ENCODE data around the gene PLCB3.

The PLCB3 gene

DNA sequence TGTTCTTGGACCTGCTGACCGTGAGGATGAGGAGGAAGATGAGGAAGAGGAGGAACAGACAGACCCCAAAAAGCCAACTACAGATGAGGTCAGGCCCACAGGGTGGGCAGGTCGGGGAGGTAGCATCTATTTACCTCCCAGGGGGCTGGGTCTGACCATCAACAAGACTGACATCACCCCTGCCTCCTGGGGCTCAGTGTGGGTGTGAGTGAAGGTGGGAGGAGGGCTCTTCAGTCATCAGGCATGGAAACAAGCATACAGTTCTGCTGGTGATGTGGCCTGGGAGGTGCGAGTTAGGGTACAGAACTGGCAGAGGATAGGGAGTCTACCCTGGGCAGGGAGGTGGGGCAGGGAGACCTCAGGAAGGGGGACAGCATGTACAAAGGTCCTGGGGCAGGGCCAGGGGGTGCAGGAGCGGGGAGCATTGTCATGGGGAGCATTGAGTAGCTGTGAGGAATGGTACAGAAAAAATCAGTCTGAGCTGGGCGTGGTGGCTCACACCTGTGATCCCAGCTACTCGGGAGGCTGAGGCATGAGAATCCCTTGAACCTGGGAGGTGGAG lies 8.9 kb downstream of the PLCB3 start:
- intact Hi-C loops (cut with DNase I), result no loop called here

DNA sequence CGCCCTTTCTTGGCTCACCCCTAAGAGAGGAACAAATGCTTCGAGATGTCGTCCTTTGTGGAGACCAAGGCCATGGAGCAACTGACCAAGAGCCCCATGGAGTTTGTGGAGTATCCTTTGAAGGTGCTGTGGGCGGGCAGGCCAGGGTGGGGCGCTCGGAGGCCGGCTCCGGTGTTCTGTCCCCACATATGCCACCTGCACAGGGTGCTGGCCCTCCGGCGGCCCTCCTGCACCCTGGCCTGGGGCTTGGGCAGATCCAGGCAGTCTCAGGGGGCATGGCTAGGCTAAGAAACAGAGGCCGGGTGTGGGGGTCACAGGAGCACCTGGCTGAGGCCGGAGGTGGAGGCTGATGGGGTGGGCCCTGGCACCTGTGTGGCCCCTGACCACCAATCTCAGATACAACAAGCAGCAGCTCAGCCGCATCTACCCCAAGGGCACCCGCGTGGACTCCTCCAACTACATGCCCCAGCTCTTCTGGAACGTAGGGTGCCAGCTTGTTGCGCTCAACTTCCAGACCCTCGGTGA lies 10.3 kb downstream of the PLCB3 start:
- DNase-seq, result no peak
- intact Hi-C loops (cut with DNase I), result no loop called here

More for the DNA sequence above, 8.9 kb downstream of the PLCB3 start:
- no peak for DNase-seq

DNA sequence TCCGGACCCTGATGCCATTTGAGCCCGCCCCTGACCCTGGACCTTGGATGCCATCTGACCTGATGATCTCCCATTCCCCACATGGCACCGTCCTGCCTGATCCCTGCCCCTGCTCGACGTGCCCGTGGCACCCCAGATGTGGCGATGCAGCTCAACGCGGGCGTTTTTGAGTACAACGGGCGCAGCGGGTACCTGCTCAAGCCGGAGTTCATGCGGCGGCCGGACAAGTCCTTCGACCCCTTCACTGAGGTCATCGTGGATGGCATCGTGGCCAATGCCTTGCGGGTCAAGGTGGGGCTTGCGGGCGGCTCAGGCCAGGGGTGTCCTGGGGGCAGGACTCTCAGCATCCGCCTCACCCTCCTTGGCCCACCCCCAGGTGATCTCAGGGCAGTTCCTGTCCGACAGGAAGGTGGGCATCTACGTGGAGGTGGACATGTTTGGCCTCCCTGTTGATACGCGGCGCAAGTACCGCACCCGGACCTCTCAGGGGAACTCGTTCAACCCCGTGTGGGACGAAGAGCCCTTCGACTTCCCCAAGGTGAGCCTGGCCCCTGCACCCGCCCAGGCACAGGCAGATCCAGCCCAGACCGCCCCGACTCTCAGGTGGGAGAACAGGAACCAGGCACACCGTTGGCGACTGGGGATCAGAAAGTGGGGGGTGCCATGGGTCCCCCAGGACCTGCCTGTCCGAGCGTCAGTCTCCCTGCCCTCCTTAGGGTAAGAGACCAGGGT lies 11.1 kb downstream of the PLCB3 start:
- intact Hi-C loops (cut with DNase I), result no loop called here
- no peak for DNase-seq

DNA sequence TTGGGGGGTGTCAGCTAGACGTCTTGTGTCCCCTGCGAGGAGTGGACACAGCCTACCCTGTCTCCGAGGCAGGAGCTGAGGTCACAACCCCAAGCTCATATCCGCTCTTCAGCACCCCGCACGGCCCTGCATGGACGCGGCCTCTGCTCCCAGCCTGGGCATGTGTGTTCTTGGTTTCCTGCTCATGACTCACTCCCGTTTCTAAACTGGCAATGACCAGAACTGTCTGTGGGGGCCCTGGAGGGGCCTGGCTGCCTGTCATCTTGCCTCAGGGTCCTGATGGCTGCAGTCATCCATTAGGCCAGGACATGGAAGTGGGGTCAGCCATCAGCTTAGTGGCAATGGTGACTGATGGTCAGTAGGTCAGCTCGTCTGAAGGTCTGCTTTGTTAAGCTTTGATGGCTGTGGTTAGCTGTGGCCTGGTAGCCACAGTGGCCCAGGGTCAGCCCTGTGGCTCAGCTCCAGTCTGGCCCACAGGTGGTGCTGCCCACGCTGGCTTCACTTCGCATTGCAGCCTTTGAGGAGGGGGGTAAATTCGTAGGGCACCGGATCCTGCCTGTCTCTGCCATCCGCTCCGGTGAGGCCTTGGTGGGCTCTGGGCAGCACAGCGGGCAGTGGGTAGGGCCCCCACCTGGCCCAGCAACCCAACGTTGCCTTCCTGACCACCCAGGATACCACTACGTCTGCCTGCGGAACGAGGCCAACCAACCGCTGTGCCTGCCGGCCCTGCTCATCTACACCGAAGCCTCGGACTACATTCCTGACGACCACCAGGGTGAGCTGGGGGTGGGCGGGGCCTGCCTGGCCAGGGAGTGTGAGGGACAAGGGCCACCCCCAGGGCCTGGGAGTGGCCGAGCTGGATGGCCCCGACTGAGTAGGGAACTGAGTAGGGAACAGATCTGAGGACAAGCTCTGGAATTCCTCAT lies 12.0 kb downstream of the PLCB3 start:
- intact Hi-C loops (cut with DNase I), result no loop called here
- DNase-seq, result no peak

DNA sequence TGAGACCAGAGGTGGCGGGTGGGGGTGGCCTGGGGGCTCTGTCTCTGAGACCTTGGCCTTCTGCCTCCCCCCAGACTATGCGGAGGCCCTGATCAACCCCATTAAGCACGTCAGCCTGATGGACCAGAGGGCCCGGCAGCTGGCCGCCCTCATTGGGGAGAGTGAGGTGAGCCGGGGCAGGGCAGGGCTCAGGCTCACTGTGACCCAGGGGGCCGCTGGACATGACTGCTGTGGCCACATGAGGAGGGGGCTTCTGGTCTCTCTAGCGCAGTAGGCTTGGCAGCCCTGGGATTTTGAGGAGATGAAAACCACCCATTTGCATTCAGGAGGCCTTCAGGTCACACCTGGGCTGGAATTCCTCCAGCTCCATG lies 12.6 kb downstream of the PLCB3 start:
- intact Hi-C loops (cut with DNase I), result no loop called here
- no peak for DNase-seq

DNA sequence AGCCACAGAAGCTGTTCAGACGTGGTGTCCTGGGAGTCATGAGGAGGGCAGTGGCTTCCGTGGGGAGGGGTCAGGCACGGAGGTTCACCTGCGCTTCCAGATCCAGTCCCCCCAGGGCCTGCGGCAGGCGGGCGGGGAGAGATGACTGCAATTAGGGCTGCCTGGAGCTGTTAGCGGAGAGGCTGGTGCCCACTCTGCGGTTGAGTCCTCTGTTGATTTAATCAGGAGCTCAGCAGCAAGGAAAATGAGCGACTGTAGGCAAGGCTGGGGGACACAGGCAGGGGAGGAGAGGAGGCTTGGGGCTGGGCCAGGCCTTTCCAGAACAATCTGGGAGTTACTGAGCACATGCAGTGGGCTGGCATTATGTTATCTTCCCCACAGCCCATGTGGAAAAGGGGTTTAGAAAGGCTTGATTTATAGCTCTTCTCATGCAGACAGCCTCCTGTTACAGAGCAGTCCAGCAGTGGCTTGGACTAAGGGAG lies 13.1 kb downstream of the PLCB3 start:
- no peak for DNase-seq
- intact Hi-C loops (cut with DNase I), result no loop called here

DNA sequence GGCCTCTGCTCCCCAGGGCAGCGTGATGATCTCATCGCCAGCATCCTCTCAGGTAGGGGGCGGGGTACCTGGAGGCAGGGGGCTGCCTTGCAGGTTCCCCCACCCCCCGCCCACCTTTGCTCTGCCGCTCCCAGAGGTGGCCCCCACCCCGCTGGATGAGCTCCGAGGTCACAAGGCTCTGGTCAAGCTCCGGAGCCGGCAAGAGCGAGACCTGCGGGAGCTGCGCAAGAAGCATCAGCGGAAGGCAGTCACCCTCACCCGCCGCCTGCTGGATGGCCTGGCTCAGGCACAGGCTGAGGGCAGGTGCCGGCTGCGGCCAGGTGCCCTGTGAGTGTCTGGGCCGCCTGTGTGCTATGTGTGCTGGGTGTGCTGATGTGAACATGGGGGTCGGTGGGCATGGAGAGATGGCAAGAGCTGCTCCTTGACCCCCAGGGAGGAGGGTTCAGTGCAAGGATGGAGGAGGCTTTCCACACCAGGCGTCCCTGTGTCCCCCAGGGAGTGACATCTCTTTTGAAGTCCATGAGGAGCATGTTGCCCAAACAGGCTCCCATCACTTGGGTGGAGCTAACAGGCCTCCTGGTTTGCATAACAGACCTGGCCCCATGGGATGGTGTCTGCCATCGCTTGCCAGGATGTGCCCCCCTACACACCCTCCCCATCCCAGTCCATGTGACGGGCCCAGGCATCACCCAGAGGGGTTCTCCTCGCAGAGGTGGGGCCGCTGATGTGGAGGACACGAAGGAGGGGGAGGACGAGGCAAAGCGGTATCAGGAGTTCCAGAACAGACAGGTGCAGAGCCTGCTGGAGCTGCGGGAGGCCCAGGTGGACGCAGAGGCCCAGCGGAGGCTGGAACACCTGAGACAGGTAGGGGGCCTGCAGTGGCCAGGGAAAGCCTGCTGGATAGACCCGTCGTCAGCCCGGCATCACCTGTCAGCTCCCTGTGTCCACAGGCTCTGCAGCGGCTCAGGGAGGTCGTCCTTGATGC lies 14.1 kb downstream of the PLCB3 start:
- DNase-seq, result no peak
- intact Hi-C loops (cut with DNase I), result no loop called here

DNA sequence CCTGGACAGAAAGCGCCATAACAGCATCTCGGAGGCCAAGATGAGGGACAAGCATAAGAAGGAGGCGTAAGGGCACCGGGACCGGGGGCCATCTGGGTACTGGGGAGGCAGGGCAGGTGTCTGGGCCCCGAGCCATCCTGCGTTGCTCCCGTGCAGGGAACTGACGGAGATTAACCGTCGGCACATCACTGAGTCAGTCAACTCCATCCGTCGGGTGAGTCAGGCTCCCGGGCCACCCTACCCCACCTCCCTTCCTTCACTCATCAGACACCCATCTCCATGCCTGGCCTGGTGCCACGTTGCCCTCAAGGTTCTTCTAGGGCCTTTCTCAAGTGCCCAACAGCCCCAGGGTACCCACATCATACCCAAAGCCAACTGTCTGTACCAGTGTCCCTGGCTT lies 15.0 kb downstream of the PLCB3 start:
- no peak for DNase-seq

DNA sequence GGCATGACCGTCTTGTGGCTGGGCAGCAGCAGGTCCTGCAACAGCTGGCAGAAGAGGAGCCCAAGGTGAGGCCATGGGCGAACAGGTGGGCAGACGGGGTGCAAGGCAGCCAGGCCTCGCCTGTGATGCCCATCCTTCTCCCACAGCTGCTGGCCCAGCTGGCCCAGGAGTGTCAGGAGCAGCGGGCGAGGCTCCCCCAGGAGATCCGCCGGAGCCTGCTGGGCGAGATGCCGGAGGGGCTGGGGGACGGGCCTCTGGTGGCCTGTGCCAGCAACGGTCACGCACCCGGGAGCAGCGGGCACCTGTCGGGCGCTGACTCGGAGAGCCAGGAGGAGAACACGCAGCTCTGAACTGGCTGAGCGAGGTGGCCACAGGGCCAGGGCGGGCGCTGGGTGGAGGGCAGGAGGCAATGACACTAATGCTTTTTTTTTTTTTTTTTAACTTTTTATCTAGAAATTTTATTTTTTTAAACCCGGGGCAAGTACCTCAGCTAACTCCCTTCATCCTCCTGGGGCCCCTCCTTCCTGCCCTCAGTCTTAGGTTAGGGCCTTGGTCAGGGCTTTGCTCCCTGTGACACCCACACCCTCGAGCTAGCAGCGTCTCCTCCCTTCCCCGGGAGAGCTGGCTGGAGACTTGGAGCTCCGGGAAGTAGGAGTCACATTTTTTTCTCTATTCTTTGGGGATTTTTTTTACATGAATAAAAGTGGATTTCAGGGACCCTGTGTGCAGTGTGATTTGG lies 16.0 kb downstream of the PLCB3 start:
- intact Hi-C loops (cut with DNase I), result no loop called here
- no peak for DNase-seq

More for the DNA sequence above, 15.0 kb downstream of the PLCB3 start:
- intact Hi-C loops (cut with DNase I), result no loop called here

DNA sequence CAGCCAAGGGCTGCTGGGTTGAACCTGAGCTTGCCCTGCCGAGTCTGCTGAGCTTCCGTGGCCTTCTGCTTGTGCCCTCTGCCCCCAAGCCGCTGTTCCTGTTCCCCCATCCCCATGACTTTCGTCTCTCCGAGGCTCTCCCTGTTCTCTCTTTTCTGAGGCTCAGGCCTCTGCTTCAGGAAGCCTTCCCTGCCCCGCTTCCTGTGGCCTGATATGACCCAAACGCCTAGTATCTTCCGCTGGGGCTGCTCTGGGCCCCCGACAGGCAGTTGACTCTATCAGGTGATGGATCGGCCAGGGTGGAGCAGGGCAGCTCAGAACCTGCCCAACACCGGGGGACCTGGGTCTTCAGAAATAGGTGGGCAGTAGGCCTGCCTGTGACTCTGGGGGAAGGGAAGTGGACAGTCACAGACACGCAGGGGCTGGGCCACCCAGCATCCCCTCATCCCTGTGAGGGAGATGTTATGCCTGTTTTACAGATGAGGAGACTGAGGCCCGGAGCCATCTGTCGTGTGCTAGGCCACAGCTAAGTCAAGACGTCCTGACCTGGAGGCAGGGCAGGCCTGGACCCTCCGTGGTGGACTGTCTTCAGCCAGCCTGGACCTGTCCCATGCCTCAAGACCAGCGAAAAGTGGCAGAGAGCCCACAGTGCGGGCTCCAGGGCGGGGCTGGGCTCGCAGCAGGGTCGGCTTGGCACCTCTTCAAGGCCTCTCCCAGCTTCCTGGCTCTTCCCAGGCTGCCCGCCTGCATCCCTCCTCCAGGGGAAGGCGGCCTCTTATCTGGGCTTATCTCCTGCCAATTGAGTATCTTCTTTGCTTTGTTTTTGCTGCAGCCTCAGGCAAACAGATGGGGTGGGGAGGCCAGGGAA lies 16.9 kb downstream of the PLCB3 start:
- no peak for DNase-seq
- intact Hi-C loops (cut with DNase I), result no loop called here

DNA sequence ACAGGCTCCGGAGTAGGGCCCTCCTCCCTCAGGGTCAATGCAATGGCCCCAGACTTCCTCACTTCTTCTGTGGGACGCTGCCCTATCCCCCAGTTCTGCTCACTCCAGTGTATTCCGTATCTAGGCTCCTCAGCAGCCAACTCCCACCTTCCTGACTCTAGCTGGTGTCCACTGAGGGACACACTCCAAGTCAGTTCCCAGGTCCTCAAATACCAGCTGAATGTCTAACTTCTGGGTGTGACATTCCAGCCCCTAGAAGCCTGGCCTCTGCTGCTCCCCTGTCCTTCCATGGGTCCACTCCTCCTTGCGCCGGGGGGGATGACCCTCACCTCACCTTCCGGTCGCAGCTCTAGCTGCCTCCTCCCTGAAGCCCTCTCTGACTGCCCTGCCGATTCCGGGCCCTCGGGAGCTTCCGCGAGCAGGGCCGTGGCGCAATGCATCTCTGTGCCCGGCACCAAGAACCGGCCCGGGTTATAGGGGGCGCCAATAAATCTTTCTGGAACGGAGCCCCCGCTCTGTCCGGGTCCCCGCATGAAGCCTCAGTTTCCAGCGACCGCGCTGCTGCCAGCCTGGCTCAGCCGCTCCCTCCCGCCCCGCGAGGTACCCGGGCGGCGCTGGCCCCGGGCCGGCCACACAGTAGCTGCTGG lies 17.7 kb downstream of the PLCB3 start:
- peak in 17 of 42 donors; percentile 28 to 72 (median 52) for DNase-seq
- intact Hi-C loops (cut with DNase I), result no loop called here

DNA sequence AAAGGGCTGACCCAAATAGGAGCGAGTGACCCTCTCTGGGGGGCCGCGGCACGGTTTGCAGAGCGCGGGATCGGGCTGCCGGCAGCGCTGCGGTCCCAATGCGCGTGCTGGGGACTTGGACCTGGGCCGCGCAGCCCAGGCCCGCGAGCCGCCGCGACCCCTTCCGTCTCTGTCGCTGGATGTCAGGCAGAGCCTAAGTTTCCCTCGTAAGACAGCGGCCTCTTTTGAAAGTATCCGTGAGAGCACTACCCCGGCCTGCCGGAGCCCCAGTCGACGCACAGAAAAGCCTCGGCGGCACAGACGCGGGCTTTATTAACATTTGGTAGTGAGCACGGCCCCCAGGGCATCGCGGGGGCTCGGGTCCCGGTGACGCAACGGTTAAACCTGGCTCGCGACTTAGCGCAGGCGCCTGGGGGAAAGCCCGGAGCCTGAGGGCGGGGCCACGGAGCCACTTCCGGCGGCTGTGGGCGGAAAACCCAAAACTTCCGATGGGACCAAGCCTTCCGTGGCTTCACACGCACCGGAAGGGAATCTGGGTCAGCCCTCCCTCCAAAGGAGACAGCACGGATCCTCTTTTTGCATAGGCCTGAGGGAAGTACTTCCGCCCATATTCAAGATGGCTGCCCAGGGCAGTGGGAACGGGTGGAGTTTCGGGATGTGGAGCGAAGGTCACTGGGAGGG lies 18.4 kb downstream of the PLCB3 start:
- intact Hi-C loops (cut with DNase I), result loop anchor here (2.0 kb wide), 2 partner anchors 15 to 35 kb away; partner anchors contain the start of genes BAD, ESRRA and GPR137
- peak; percentile 98 to 100 (median 99) for DNase-seq

DNA sequence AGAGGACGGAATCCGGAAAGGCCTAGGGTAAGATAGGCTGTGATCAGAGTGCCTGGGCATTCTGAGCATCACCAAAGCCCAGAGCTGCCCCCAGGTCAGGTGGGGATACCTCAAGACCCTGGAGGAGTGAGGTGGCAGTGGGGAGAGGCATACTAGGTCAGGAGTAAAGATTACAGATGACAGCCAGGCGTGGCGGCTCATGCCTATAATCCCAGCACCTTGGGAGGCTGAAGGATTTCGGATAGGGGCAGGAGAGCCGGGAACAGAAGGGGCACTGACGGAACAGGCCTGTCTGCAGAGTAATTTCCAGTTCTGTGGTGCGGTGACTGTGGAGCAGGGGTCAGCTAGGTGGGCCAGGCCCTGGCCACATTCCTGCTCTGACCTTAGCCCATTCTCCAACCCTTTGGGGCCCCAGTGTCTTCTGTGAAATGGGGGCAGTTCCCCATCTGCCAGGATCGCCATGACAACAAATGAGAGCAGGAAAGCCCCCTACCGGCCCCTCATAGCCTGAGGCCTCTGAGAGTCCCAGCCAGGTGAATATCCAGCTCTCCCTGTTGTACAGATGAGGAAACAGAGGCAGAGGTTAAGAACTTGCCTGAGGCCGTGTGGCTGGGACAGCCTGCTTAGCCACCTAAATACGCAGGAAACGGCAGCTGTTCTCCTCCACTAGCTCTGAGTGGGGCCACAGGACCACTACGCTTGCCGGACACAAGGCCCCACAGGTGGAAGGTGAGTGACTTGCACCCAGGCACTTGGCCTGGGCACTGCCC lies 23.9 kb downstream of the PLCB3 start:
- DNase-seq, result no peak
- intact Hi-C loops (cut with DNase I), result no loop called here

DNA sequence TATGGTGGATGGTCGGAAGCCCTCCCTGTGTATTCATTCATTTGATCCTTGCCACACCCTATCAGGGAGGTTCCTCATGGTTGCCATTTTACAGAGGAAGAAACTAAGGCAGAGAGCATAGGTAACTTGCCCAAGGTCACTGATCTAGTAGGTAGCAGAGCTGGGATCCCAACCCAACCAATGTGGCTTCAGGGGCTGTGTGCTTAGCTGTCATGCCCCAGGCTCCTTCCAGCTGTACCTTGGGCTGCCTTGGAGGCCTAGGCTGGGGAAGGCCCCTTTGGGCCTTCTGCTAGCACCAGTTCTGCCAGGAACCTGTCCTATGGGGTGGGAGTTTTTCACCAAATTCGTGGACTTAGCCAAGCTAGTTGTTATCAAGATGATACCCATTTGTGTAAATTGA lies 24.5 kb downstream of the PLCB3 start:
- DNase-seq, result no peak
- intact Hi-C loops (cut with DNase I), result no loop called here
